ENCODE results near the gene RNF187.
A peak's percentile ranks its signal among the peaks of the same experiment; 100 is the strongest.

The RNF187 gene

DNA sequence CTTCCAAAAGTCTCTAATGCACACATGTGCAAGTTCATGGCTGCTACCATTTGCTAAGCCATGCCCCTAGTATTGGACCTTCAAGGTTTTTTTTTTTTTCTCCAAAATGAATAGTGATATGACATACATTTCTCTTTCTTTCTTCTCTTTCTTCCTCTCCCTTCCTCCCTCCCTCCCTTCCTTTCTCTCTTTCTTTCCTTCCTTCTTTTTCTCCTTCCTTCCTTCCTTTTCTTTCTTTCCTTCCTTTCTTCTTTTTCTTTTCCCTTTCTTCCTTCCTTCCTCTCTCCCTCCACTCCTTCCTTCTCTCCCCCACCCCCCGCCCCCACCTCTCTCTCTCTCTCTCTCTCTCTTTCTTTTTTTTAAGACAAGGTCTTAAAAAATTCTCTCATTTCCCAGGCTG is 3.4 kb upstream of the RNF187 start:
- TF ChIP-seq, protein P1, sequence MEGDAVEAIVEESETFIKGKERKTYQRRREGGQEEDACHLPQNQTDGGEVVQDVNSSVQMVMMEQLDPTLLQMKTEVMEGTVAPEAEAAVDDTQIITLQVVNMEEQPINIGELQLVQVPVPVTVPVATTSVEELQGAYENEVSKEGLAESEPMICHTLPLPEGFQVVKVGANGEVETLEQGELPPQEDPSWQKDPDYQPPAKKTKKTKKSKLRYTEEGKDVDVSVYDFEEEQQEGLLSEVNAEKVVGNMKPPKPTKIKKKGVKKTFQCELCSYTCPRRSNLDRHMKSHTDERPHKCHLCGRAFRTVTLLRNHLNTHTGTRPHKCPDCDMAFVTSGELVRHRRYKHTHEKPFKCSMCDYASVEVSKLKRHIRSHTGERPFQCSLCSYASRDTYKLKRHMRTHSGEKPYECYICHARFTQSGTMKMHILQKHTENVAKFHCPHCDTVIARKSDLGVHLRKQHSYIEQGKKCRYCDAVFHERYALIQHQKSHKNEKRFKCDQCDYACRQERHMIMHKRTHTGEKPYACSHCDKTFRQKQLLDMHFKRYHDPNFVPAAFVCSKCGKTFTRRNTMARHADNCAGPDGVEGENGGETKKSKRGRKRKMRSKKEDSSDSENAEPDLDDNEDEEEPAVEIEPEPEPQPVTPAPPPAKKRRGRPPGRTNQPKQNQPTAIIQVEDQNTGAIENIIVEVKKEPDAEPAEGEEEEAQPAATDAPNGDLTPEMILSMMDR (IDR thresholded peaks at IDR 0.05; ENCODE audit: low read depth, low read length, missing control alignments) = no peak
- DNase-seq (ENCODE audit: low read depth) = no peak
- in situ Hi-C loops (cut with HindIII; ENCODE audit: low sequenced_read_pairs) = no loop called here
- no peak overlapping the region for H3K4me3 ChIP-seq (ENCODE audit: low read depth, low read length)

DNA sequence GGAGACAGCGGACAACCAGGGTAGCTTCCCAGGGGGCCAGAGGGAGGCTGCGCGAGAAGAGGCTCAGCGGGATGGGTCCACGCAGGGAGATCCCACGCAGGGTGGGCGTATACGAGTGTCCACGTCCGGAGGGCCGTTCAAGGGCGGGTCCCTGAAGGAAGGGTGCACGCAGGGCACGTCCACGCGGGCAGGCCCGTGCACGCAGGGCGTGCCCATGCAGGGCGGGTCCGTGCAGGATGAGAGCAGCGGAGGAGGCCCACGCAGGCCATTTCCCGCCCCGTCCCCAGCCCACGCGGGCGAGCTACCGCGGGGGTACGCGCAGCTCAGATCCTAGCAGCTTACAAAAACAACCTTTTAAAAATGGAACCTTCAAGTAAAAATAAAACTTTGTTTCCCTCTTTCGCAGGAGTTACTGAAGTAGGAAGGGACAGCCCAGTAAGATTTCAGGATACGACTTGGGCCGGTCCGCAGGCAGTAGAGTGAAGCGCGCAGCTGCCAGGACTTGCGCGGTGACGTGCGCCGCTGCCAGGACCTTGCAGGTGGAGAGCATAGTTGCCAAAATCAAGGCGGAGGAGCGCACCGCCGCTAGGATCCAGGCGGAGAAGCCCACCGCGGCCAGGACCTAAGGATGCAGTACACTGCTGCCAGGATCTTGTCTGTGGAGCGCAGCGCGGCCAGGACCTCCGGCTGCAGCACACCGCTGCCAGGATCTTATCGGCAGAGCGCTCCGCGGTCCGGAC is 416 bp upstream of the RNF187 start:
- peak; percentile 57 for DNase-seq (ENCODE audit: low read depth)
- TF ChIP-seq, protein P1 (IDR thresholded peaks at IDR 0.05; ENCODE audit: low read depth, low read length, missing control alignments) = no peak
- in situ Hi-C loops (cut with HindIII; ENCODE audit: low sequenced_read_pairs) = no loop called here
- H3K4me3 ChIP-seq (ENCODE audit: low read depth, low read length) = peak overlapping the region; percentile 98

DNA sequence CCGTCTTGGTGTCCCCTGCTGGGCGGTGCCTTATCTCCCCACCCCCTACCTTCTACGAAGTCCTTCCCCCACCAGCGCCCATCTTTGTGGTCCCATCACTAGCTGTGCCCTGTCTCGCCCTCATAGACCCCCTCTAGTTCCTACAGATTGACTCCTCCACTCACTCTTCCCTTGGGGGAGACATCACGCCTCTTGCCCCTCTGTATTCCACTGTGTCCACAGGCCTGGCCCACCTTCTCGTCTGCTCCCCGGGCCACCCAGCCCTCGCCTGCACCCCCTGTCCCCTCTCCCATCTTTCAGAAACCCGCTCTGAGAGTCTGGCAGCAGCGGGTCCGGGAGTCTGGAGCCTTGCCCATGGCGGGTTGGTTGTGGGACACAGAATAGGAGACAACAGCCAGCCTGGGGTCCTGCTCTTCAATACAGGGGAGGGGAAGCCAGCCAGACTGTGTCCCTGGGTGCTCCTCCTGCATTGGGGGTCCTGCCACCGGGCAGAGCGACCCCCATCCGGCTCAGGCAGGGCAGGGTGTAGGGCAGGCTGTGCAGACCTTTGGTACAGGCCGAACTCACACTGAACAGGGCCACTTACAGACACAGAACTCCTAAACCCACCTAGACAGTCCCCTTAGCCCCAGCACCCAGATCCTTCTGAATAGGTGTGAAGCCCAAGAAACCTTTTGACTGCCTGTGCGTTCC is 1.1 kb downstream of the RNF187 start:
- TF ChIP-seq, protein P1 (IDR thresholded peaks at IDR 0.05; ENCODE audit: low read depth, low read length, missing control alignments) = no peak
- no peak for DNase-seq (ENCODE audit: low read depth)
- in situ Hi-C loops (cut with HindIII; ENCODE audit: low sequenced_read_pairs) = no loop called here
- H3K4me3 ChIP-seq (ENCODE audit: low read depth, low read length) = peak overlapping the region; percentile 98

DNA sequence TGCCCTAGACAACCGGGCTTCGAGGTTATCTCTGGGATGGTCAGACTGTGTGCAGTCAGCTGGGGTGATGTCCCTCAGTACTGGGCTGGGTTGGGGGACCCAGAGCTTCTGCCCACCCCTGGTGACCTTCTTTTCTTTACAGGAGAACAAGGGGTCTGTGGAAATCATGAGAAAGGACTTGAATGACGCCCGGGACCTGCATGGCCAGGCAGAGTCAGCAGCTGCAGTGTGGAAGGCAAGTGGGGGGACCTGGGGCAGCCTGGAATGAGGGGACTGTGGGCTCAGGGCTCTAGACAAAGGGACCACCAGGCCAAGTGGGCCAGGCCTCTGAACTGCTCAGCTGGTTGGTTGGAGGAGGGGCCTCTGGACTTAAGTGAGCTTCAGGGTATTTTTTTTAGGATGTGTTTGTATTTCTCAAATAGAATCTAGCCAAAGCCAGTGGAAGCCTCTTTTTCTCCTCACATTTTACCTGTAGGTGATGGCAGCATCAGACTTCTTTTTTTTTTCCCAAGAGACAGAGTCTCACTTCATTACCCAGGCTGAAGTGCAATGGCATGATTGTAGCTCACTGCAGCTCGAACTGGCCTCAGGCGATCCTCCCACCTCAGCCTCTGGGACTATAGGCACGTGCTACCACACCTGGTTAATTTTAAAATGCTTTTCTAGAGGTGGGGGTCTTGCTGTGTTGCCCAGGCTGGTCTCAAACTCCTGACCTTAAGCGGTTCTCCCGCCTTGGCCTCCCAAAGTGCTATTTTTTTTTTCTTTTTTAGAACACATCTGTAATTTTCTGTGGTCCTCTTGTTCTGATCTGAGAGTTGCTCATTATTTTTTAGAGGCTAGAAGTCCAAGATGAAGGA is 1.9 kb downstream of the RNF187 start:
- TF ChIP-seq, protein P1 (IDR thresholded peaks at IDR 0.05; ENCODE audit: low read depth, low read length, missing control alignments) = no peak
- no peak for DNase-seq (ENCODE audit: low read depth)
- in situ Hi-C loops (cut with HindIII; ENCODE audit: low sequenced_read_pairs) = no loop called here
- H3K4me3 ChIP-seq (ENCODE audit: low read depth, low read length) = peak overlapping the region; percentile 98

DNA sequence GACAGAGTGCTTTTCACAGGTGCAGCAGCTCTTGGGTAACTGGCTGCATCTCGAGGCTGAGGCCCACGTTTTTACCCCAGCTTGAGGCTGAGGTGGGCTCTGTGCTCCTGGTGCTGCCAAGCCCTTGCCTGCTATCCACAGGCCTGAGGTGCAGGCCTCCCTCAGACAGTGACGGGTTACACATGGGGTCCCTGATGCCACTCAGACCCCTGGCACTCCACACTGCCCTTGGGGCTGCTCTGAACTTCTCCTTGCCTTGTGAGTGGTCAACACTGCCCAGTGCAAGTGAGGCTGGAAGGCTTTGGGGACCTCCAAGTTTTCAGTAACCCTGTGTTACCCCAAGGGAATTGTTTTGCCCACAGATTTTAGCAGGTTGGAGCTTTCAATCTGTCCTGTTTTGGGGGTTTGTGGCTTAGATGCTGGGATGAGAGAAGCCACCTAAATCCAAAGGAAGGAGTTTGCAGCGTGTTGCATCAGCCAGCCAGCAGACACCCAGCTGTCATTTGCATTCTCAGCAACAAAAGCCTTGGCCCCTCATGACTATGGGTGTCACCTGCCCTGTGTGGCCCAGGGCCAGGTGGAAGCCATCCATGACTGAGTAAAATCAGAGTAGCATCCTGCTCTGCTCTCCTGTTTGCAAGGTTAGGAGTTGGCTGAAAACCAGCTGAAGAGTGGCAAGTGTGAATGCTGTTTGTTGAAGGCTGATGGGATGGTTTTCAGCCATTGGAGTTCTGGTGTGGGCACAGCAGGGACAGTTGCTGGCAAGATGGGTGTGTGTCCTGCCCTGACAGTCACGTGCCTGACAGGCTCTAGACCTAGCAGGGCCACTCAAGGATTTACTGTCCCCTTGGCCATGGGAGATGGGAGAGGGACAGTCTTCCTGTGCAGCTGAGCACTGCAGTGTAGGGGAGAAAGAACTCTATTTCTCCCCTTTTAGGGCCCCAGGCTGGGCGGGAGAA is 3.2 kb downstream of the RNF187 start:
- TF ChIP-seq, protein P1 (IDR thresholded peaks at IDR 0.05; ENCODE audit: low read depth, low read length, missing control alignments) = no peak
- no peak overlapping the region for H3K4me3 ChIP-seq (ENCODE audit: low read depth, low read length)
- no peak for DNase-seq (ENCODE audit: low read depth)
- in situ Hi-C loops (cut with HindIII; ENCODE audit: low sequenced_read_pairs) = no loop called here
